Natural killer cell (primary cell): ENCODE results near the gene C16orf74. TPM values are rescaled to one million over a fixed set of nuclear protein-coding genes. Genes with fewer than 3 reads are reported as not detected.

Experiments
- ATAC-seq, 3 donors: fragments of 150-1000 bp in 2 of 3; fragments of 200-7000 bp in 1 of 3; cut with Tn5 transposase; 1 replicate in 1 of 3; 2 replicates in 2 of 3; pipeline ENCODE4 v1.10.0; 2021; ENCODE audit warnings: mild to moderate bottlenecking in 2 of 3, moderate library complexity in 2 of 3
- DNase-seq, 2 donors: peaks; one replicate each; pipeline versions ENCODE4 v3.0.0 to v3.0.0-alpha.2; 2013 to 2021; ENCODE audit warnings: mixed read lengths in 1 of 2
- H3K27ac ChIP-seq: one replicate; pipeline ENCODE4 v1.5.1; 2013; ENCODE audit warnings: mild to moderate bottlenecking, low read length
- H3K27me3 ChIP-seq: one replicate; pipeline ENCODE4 v1.6.1; 2013; ENCODE audit warnings: low read length; ENCODE audit not compliant: control insufficient read depth, insufficient read depth
- H3K36me3 ChIP-seq: one replicate; pipeline ENCODE4 v1.6.1; 2013; ENCODE audit warnings: low read length; ENCODE audit not compliant: control insufficient read depth, insufficient read depth
- H3K4me1 ChIP-seq: one replicate; pipeline ENCODE4 v1.6.1; 2013; ENCODE audit warnings: low read length; ENCODE audit not compliant: control insufficient read depth, insufficient read depth
- H3K4me3 ChIP-seq: one replicate; pipeline ENCODE4 v1.5.1; 2013; ENCODE audit warnings: low read length
- H3K9me3 ChIP-seq: one replicate; pipeline ENCODE4 v1.6.1; 2013; ENCODE audit warnings: low read length; ENCODE audit not compliant: control insufficient read depth, insufficient read depth
- H3K27ac Mint-ChIP-seq, 2 donors: one replicate each; pipeline ENCODE4 v1.8.0; 2022; ENCODE audit warnings: mild to moderate bottlenecking in 2 of 2, mixed read lengths in 2 of 2, moderate library complexity in 1 of 2
- H3K27me3 Mint-ChIP-seq, 2 donors: one replicate each; pipeline ENCODE4 v1.8.0; 2022; ENCODE audit warnings: low read depth in 2 of 2, mixed read lengths in 2 of 2
- H3K36me3 Mint-ChIP-seq: one replicate; pipeline ENCODE4 v1.8.0; 2022; ENCODE audit warnings: mixed read lengths
- H3K4me1 Mint-ChIP-seq, 2 donors: one replicate each; pipeline ENCODE4 v1.8.0; 2022; ENCODE audit warnings: mixed read lengths in 2 of 2
- H3K4me3 Mint-ChIP-seq: one replicate; pipeline ENCODE4 v1.8.0; 2022; ENCODE audit warnings: mild to moderate bottlenecking, moderate library complexity, mixed read lengths
- H3K9me3 Mint-ChIP-seq, 2 donors: one replicate each; pipeline ENCODE4 v1.8.0; 2022; ENCODE audit warnings: mixed read lengths in 2 of 2
- CTCF ChIP-seq: fragments of 200-600 bp; IDR thresholded peaks from one replicate; pipeline ENCODE4 v1.8.0; 2022; ENCODE audit warnings: antibody characterized with exemption
- WGBS: methylation state at CpG from one replicate; pipeline ENCODE4 v1.1.7; 2013; ENCODE audit warnings: missing lambda C conversion rate; ENCODE audit not compliant: insufficient coverage; 5-methylcytosine and 5-hydroxymethylcytosine counted together
- intact Hi-C: fragments of 100-400 bp; cut with micrococcal nuclease; formaldehyde crosslinking; loops from one replicate; pipeline ENCODE4 v1.14.2; 2022
- total RNA-seq, 4 donors: library from RNA; stranded (reverse); fragments of 120-200 nt in 1 of 4; gene quantifications; one replicate each; pipeline versions ENCODE4 v1.2.3 to v1.2.4, GENCODE V29; 2013 to 2022

C16orf74 gene
- total RNA-seq, 3 donors from 2014 or later (not counting 1 experiment from before 2014, with no cell fraction given), result 0.71 to 2.2 (median 1.8) TPM

- Mint-ChIP-seq H3K36me3 (no peaks in the 10 kb centered on the region), H3K4me3 (no peak overlapping the region), H3K4me1 (no peaks in the 10 kb centered on the region), H3K9me3 (no peaks in the 10 kb centered on the region), H3K27ac (no peak overlapping the region), H3K27me3 (peaks cover 0 to 6% of the 10 kb centered on the region in 2 donors)
- H3K27ac ChIP-seq, result no peak overlapping the region
- no peak for DNase-seq
- TF ChIP-seq CTCF, result no peak
- peaks cover 9% of the 10 kb centered on the region for H3K4me1 ChIP-seq
- no peak overlapping the region for H3K4me3 ChIP-seq
- H3K27me3 ChIP-seq, result no peaks in the 10 kb centered on the region
- ATAC-seq, result no peak
- H3K9me3 ChIP-seq, result no peaks in the 10 kb centered on the region
- intact Hi-C loops, result no loop called here
- WGBS, result 72% methylated on average over 8 of the region's 8 CpGs
- no peaks in the 10 kb centered on the region for H3K36me3 ChIP-seq
Measured at GRCh38 chr16:85765767-85766166, 14.9 kb upstream of the C16orf74 start.

DNA sequence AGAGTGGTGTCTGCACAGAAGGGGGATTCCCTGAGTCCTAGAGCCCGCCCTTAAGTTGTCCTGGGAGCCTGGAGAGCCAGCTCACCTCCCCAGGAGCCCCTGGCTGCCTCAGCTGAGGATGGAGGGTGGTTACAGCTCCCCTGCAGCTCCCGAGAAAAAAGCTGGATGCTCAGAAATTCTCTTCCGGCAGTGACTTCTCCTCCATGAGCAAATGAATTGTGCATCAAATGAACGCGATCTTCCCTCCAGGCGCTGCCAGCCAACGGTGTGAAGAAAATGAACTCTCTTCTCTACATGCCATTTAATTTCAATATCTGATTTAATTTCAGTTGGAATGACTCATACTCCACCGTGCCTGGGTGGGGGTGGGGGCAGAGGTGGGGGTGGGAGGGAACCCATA, 14.3 kb upstream of the C16orf74 start:
- no peak overlapping the region for H3K4me3 Mint-ChIP-seq
- Histone ChIP-seq H3K36me3 (no peaks in the 10 kb centered on the region), H3K9me3 (no peaks in the 10 kb centered on the region), H3K4me3 (no peak overlapping the region), H3K27ac (no peak overlapping the region), H3K27me3 (no peaks in the 10 kb centered on the region), H3K4me1 (peaks cover 10% of the 10 kb centered on the region)
- DNase-seq (no peak), ATAC-seq (no peak)
- H3K36me3 Mint-ChIP-seq, result no peaks in the 10 kb centered on the region
- H3K27ac Mint-ChIP-seq, result no peak overlapping the region
- intact Hi-C loops, result no loop called here
- no peak for TF ChIP-seq CTCF
- H3K27me3 Mint-ChIP-seq, result peaks cover 2 to 6% of the 10 kb centered on the region in 2 donors
- H3K9me3 Mint-ChIP-seq, result no peaks in the 10 kb centered on the region
- 75% methylated on average over 8 of the region's 8 CpGs for WGBS
- no peaks in the 10 kb centered on the region for H3K4me1 Mint-ChIP-seq

DNA sequence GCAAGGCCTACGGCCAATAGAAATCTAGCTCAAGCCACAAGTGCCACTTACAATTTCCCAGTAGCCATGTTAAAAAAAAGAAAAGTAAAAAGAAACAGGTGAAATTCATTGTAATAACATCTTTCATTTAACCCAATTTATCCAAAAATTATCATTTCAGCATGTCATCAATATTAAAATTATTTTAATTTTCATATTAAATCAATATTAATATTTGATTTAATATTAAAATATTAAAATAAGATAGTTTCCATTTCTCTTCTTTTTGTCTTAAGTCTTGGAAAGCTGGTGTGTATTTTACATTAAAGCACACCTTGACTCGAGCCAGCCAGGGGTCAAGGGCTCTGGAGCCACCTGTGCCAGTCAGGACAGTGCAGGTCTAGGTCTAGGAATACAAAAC, 12.7 kb upstream of the C16orf74 start:
- WGBS, result 82% methylated on average over 2 of the region's 2 CpGs
- DNase-seq, result no peak
- no peak overlapping the region for H3K27ac Mint-ChIP-seq
- no peak overlapping the region for H3K4me3 Mint-ChIP-seq
- peaks cover 18 to 19% of the 10 kb centered on the region in 2 donors for H3K27me3 Mint-ChIP-seq
- TF ChIP-seq CTCF, result no peak
- no peak for ATAC-seq
- peaks cover 7 to 10% of the 10 kb centered on the region in 2 donors for H3K4me1 Mint-ChIP-seq
- H3K36me3 Mint-ChIP-seq, result no peaks in the 10 kb centered on the region
- no peaks in the 10 kb centered on the region for H3K36me3 ChIP-seq
- no peak overlapping the region for H3K4me3 ChIP-seq
- intact Hi-C loops, result no loop called here
- H3K27ac ChIP-seq, result no peak overlapping the region
- H3K9me3 ChIP-seq, result no peaks in the 10 kb centered on the region
- peaks cover 24% of the 10 kb centered on the region for H3K4me1 ChIP-seq
- no peaks in the 10 kb centered on the region for H3K27me3 ChIP-seq
- H3K9me3 Mint-ChIP-seq, result no peaks in the 10 kb centered on the region

- Mint-ChIP-seq H3K4me3 (no peak overlapping the region), H3K4me1 (peaks cover 8 to 11% of the 10 kb centered on the region in 2 donors), H3K27me3 (peaks cover 18 to 20% of the 10 kb centered on the region in 2 donors), H3K36me3 (no peaks in the 10 kb centered on the region), H3K9me3 (no peaks in the 10 kb centered on the region), H3K27ac (no peak overlapping the region)
- Histone ChIP-seq H3K27me3 (no peaks in the 10 kb centered on the region), H3K9me3 (no peaks in the 10 kb centered on the region), H3K36me3 (no peaks in the 10 kb centered on the region), H3K27ac (no peak overlapping the region), H3K4me1 (peaks cover 25% of the 10 kb centered on the region), H3K4me3 (no peak overlapping the region)
- 91% methylated on average over 12 of the region's 12 CpGs for WGBS
- no peak for TF ChIP-seq CTCF
- intact Hi-C loops, result no loop called here
- no peak for ATAC-seq
- DNase-seq, result no peak
Measured at GRCh38 chr16:85762970-85763369, 12.1 kb upstream of the C16orf74 start.
